Muscle layer of duodenum (tissue), 2 donors: ENCODE measurements around the gene ATG16L2.

Experiments
- H3K27ac ChIP-seq: one replicate; pipeline ENCODE4 v1.7.0; 2013; ENCODE audit warnings: mild to moderate bottlenecking, low read length
- H3K27me3 ChIP-seq: one replicate; pipeline ENCODE4 v1.7.0; 2013; ENCODE audit warnings: low read depth, mild to moderate bottlenecking, control low read depth, low read length
- H3K36me3 ChIP-seq, 2 donors: one replicate each; pipeline ENCODE4 v1.7.0; 2013; ENCODE audit warnings: low read length in 2 of 2, control low read depth in 1 of 2, mild to moderate bottlenecking in 1 of 2; ENCODE audit not compliant: insufficient read depth in 2 of 2, control insufficient read depth in 1 of 2
- H3K4me1 ChIP-seq, 2 donors: one replicate each; pipeline ENCODE4 v1.7.0; 2013; ENCODE audit warnings: low read length in 2 of 2, mild to moderate bottlenecking in 2 of 2, control low read depth in 1 of 2, moderate library complexity in 1 of 2; ENCODE audit not compliant: insufficient read depth in 2 of 2, control insufficient read depth in 1 of 2
- H3K4me3 ChIP-seq, 2 donors: one replicate each; pipeline ENCODE4 v1.7.0; 2013; ENCODE audit warnings: low read length in 2 of 2, low read depth in 1 of 2, mild to moderate bottlenecking in 1 of 2
- H3K9me3 ChIP-seq, 2 donors: one replicate each; pipeline ENCODE4 v1.7.0; 2013; ENCODE audit warnings: low read length in 2 of 2, control low read depth in 1 of 2, mild to moderate bottlenecking in 1 of 2; ENCODE audit not compliant: control insufficient read depth in 1 of 2
- donor health status: healthy.

ATG16L2 gene

GRCh38 chr11:72876147-72876546 is 61.9 kb downstream of the ATG16L2 start:
- H3K9me3 ChIP-seq = no peaks in the 10 kb centered on the region
- H3K36me3 ChIP-seq = no peaks in the 10 kb centered on the region
- no peaks in the 10 kb centered on the region for H3K27me3 ChIP-seq
- no peak overlapping the region for H3K27ac ChIP-seq
- H3K4me1 ChIP-seq = no peaks in the 10 kb centered on the region
- no peak overlapping the region for H3K4me3 ChIP-seq
